Cardiac muscle cell (in vitro differentiated cells and primary cell): ENCODE results near the gene C13orf42. TPM values are rescaled to one million over a fixed set of nuclear protein-coding genes. Genes with fewer than 3 reads are reported as not detected.

ENCODE experiments used
- DNase-seq, 2 donors: peaks; one replicate each; pipeline versions ENCODE4 v3.0.0 to v3.0.0-alpha.2; 2010 to 2017; ENCODE audit warnings: low read depth in 1 of 2, low spot score in 1 of 2
- H3K27ac ChIP-seq: fragments of 200-600 bp; sonication (generic); 2 replicates; pipeline ENCODE4 v1.5.1; 2016
- H3K27me3 ChIP-seq: fragments of 200-600 bp; sonication (generic); 2 replicates; pipeline ENCODE4 v1.6.0; 2016; ENCODE audit warnings: control low read depth
- H3K36me3 ChIP-seq: fragments of 200-600 bp; sonication (generic); 2 replicates; pipeline ENCODE4 v1.5.1; 2016; ENCODE audit warnings: control low read depth
- H3K4me1 ChIP-seq: fragments of 200-600 bp; sonication (generic); 2 replicates; pipeline ENCODE4 v1.8.1; 2017; ENCODE audit warnings: low read depth, mild to moderate bottlenecking, mixed run types
- H3K4me3 ChIP-seq: fragments of 200-600 bp; sonication (generic); 2 replicates; pipeline ENCODE4 v1.5.1; 2016; ENCODE audit warnings: mild to moderate bottlenecking
- H3K9me3 ChIP-seq: fragments of 200-600 bp; sonication (generic); 2 replicates; pipeline ENCODE4 v1.5.1; 2017; ENCODE audit warnings: low read depth, mild to moderate bottlenecking, control low read depth
- CTCF ChIP-seq: IDR thresholded peaks from 2 replicates; pipeline ENCODE4 v1.5.1; 2012; ENCODE audit warnings: low read depth, mild to moderate bottlenecking, low read length
- polyA plus RNA-seq: library from polyadenylated mRNA; unstranded; fragments of >200 nt; fragmentation: Nextera tagmentation; extraction: Ambion mirVana; gene quantifications from 2 replicates; pipeline ENCODE4 v1.2.1, GENCODE V29; 2016
- total RNA-seq: library from RNA; depleted of rRNA; stranded (reverse); fragments of >200 nt; gene quantifications from 2 replicates; pipeline ENCODE4 v1.2.3, GENCODE V29; 2016

The C13orf42 gene
- total and polyA plus RNA-seq, 2 experiments from 2014 or later, result not detected

- Histone ChIP-seq H3K4me3 (no peak overlapping the region), H3K36me3 (no peaks in the 10 kb centered on the region), H3K9me3 (no peaks in the 10 kb centered on the region), H3K4me1 (peaks cover 3% of the 10 kb centered on the region), H3K27me3 (no peaks in the 10 kb centered on the region), H3K27ac (no peak overlapping the region)
- no peak for TF ChIP-seq CTCF
- no peak for DNase-seq
Measured at GRCh38 chr13:51155161-51155560, 44.1 kb upstream of the C13orf42 start.

- no peaks in the 10 kb centered on the region for H3K27me3 ChIP-seq
- H3K36me3 ChIP-seq, result no peaks in the 10 kb centered on the region
- TF ChIP-seq CTCF, result no peak
- no peak overlapping the region for H3K27ac ChIP-seq
- no peak overlapping the region for H3K4me3 ChIP-seq
- no peaks in the 10 kb centered on the region for H3K9me3 ChIP-seq
- H3K4me1 ChIP-seq, result peaks cover 3% of the 10 kb centered on the region
- peak in 1 of 2 donors; percentile 80 for DNase-seq
Measured at GRCh38 chr13:51154029-51154555, 43.0 kb upstream of the C13orf42 start.

DNA sequence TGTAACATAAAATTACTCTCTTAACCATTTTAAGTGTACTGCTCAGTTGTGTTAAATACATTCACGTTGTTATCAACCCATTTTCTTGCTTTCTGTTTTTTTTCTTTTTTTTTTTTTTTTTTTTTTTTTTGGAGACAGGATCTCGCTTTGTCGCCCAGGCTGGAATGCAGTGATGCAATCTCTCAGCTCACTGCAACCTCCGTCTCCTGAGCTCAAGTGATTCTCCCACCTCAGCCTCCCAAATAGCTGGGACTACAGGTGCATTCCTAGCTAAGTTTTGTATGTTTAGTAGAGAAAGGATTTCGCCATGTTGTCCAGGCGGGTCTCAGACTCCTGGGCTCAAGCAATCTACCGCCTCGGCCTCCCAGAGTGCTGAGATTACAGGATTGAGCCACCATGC, 42.5 kb upstream of the C13orf42 start:
- no peak overlapping the region for H3K4me3 ChIP-seq
- no peaks in the 10 kb centered on the region for H3K36me3 ChIP-seq
- TF ChIP-seq CTCF, result no peak
- no peaks in the 10 kb centered on the region for H3K27me3 ChIP-seq
- H3K27ac ChIP-seq, result no peak overlapping the region
- peaks cover 3% of the 10 kb centered on the region for H3K4me1 ChIP-seq
- DNase-seq, result peak in 1 of 2 donors; percentile 43
- H3K9me3 ChIP-seq, result no peaks in the 10 kb centered on the region

GRCh38 chr13:51152701-51153100, 41.6 kb upstream of the C13orf42 start:
- peaks cover 3% of the 10 kb centered on the region for H3K4me1 ChIP-seq
- H3K36me3 ChIP-seq, result no peaks in the 10 kb centered on the region
- H3K27me3 ChIP-seq, result no peaks in the 10 kb centered on the region
- TF ChIP-seq CTCF, result no peak
- DNase-seq, result no peak
- no peaks in the 10 kb centered on the region for H3K9me3 ChIP-seq
- no peak overlapping the region for H3K27ac ChIP-seq
- no peak overlapping the region for H3K4me3 ChIP-seq

DNA sequence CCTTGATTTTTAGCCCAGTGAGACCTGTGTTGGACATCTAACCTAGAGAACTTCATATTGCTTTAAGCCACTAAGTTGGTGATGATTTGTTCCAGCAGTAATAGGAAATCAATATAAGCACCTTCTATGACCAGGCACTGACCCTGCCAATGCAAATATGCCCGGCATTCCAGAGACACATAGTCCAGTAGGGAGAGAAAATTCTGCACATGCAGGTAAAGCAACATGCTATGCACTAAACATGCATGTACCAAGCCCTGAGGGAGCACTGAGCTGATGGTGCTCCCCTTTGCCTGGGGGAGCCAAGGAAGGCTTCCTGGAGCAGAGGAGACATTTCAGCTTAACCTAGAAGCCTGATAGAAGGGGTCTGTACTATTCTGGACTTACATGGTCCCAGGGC, 40.4 kb upstream of the C13orf42 start:
- Histone ChIP-seq H3K4me3 (no peak overlapping the region), H3K27ac (no peak overlapping the region)

More for the DNA sequence above, 40.4 kb upstream of the C13orf42 start:
- no peaks in the 10 kb centered on the region for H3K36me3 ChIP-seq
- DNase-seq, result no peak
- TF ChIP-seq CTCF, result no peak
- no peaks in the 10 kb centered on the region for H3K9me3 ChIP-seq
- no peaks in the 10 kb centered on the region for H3K27me3 ChIP-seq
- peaks cover 3% of the 10 kb centered on the region for H3K4me1 ChIP-seq
